ENCODE data around the gene NUCKS1. TPM values are rescaled to one million over a fixed set of nuclear protein-coding genes. Genes with fewer than 3 reads are reported as not detected.

NUCKS1 gene
- total RNA-seq (2012; rRNA removed) = 103 and 179 TPM in 2 replicates
- 29.0 and 37.9 TPM in 2 replicates for polyA plus RNA-seq (2012; rRNA removed)
- 6.9 and 7.8 TPM in 2 replicates for polyA plus RNA-seq (2012; cell fraction: cytosol; rRNA removed)
- 1.9 and 13.9 TPM in 2 replicates for polyA plus RNA-seq (2012; cell fraction: nucleus; rRNA removed; ENCODE audit: low replicate concordance)
- Bru-seq, nascent RNA = percentile 96 among the genes with signal in this experiment
- percentile 99 among the genes with signal in this experiment for BruChase-seq, experiment 1, labeled RNA remaining after a 6-hour chase
- percentile 98 among the genes with signal in this experiment for BruChase-seq, experiment 2, labeled RNA remaining after a 2-hour chase
- long read RNA-seq, full-length matches to known transcripts = 1 of 85 reads
- long read RNA-seq, partial matches to known transcripts = 15 of 85 reads
- long read RNA-seq, other reads (novel, unspliced or antisense) = 69 of 85 reads

- H2AK9ac ChIP-seq (replicated peaks; ENCODE audit: low read depth, low read length, poor library complexity) = peak within 1 kb of the TSS; percentile 95
- peak within 1 kb of the TSS; percentile 95 for H2BK20ac ChIP-seq (ENCODE audit: low read depth, low read length)
- ChIA-PET CTCF (no interaction called here), POLR2A (ENCODE audit: unreplicated experiment) (no interaction called here)
- H3K56ac ChIP-seq (ENCODE audit: extremely low read depth, insufficient read depth, low read length) = peak within 1 kb of the TSS; percentile 91
- H3K9me3 ChIP-seq (ENCODE audit: control insufficient read depth, insufficient read depth, low read length) = no peaks in the 10 kb centered on the region
- H3K4me3 ChIP-seq (ENCODE audit: insufficient read depth, low read depth, low read length) = peak within 1 kb of the TSS; percentile 67
- no TSS peak for BruUV-seq (replicated peaks)
- TF ChIP-seq USF2 (IDR thresholded peaks at IDR 0.05; ENCODE audit: low read depth, low read length) (0 out of 2 replicates have a peak, but pooled peaks have one; percentile 1), POLR2A (IDR thresholded peaks at IDR 0.05; ENCODE audit: low read depth, low read length) (peak; percentile 83; the same call in 1 of the 2 replicates), FOS (IDR thresholded peaks at IDR 0.05; ENCODE audit: low read depth, low read length) (peak; percentile 45; the same call in 1 of the 2 replicates), CHD1 (IDR thresholded peaks at IDR 0.05; ENCODE audit: low read depth, low read length) (no peak), BHLHE40 (IDR thresholded peaks at IDR 0.05; ENCODE audit: low read depth, low read length) (no peak), ELK1 (IDR thresholded peaks at IDR 0.05; ENCODE audit: borderline replicate concordance, low read depth, low read length) (no peak), RCOR1 (IDR thresholded peaks at IDR 0.05; ENCODE audit: insufficient replicate concordance, low read length) (peak; percentile 51), MAFK (IDR thresholded peaks at IDR 0.05; ENCODE audit: low read depth, low read length) (no peak), MAZ (IDR thresholded peaks at IDR 0.05; ENCODE audit: borderline replicate concordance, low read depth, low read length) (peak; percentile 69), NFE2L2 (IDR thresholded peaks at IDR 0.05; ENCODE audit: low read depth, low read length) (no peak; the same call in 1 of the 2 replicates), MXI1 (IDR thresholded peaks at IDR 0.05; ENCODE audit: borderline replicate concordance, low read depth, low read length) (peak; percentile 6; the same call in 1 of the 2 replicates)
- H3K36me3 ChIP-seq (ENCODE audit: control insufficient read depth, insufficient read depth, low read length) = no peaks in the 10 kb centered on the region
- peak within 1 kb of the TSS; percentile 89 for H2BK15ac ChIP-seq (ENCODE audit: low read depth, low read length)
- H3K9me1 ChIP-seq (ENCODE audit: insufficient read depth, low read length) = peaks cover 6% of the 10 kb centered on the region
- H4K91ac ChIP-seq (ENCODE audit: insufficient read depth, low read depth, low read length) = peak within 1 kb of the TSS; percentile 94
- H3K4ac ChIP-seq (ENCODE audit: low read depth, low read length) = peak within 1 kb of the TSS; percentile 92
- H3K14ac ChIP-seq (replicated peaks; ENCODE audit: low read depth, low read length) = peak within 1 kb of the TSS; percentile 90
- ATAC-seq (ENCODE audit: low read depth) (peak; percentile 78), DNase-seq (peak; percentile 100)
- in situ Hi-C loops (cut with MboI; ENCODE audit: low sequenced_read_pairs) (no loop called here), dilution Hi-C loops (cut with HindIII; ENCODE audit: low sequenced_read_pairs, unreplicated experiment) (no loop called here), intact Hi-C loops (cut with micrococcal nuclease) (loop anchor here (2.0 kb wide), 1 partner anchor 24 kb away; the partner anchor contains the start of gene RAB29)
- H2BK5ac ChIP-seq (ENCODE audit: low read depth, low read length, poor library complexity, severe bottlenecking) = peak within 1 kb of the TSS; percentile 91
- H3K4me1 ChIP-seq (ENCODE audit: control insufficient read depth, insufficient read depth, low read length) = no peaks in the 10 kb centered on the region
- peak within 1 kb of the TSS; percentile 99 for H2AFZ ChIP-seq (replicated peaks; ENCODE audit: low read length, poor library complexity)
- H4K8ac ChIP-seq (ENCODE audit: low read depth in 2 of 2, low read length in 2 of 2) = peak within 1 kb of the TSS; percentile 100
- H3K9ac ChIP-seq (ENCODE audit: low read depth, low read length) = peak within 1 kb of the TSS; percentile 91
- H2AK5ac ChIP-seq (ENCODE audit: low read depth, low read length) = peak within 1 kb of the TSS; percentile 97
- H3K27me3 ChIP-seq (ENCODE audit: control insufficient read depth, insufficient read depth, low read length) = no peaks in the 10 kb centered on the region
- H4K5ac ChIP-seq (ENCODE audit: low read depth, low read length) = peak within 1 kb of the TSS; percentile 100
- H3K18ac ChIP-seq (ENCODE audit: low read depth, low read length) = peak within 1 kb of the TSS; percentile 82
- H3K4me2 ChIP-seq (ENCODE audit: low read depth, low read length) = peak within 1 kb of the TSS; percentile 96
- 6% methylated on average over 12 of the region's 27 CpGs; no CpG with 5 or more reads in 1 of the 2 experiments for WGBS, 2 experiments (ENCODE audit: extremely low coverage in 2 of 2, insufficient read length in 1 of 2)
- peaks cover 0 to 15% of the 10 kb centered on the region in 2 experiments; a peak in 2 of 4 replicates for H3K79me1 ChIP-seq (ENCODE audit: low read depth in 1 of 2, low read length in 2 of 2)
- H2BK120ac ChIP-seq (ENCODE audit: low read depth, low read length) = peak within 1 kb of the TSS; percentile 95
- peaks cover 38% of the 10 kb centered on the region for H4K20me1 ChIP-seq (ENCODE audit: insufficient read depth, low read length)
- peak within 1 kb of the TSS; percentile 96 for H3K23ac ChIP-seq (ENCODE audit: low read depth, low read length)
- peak within 1 kb of the TSS; percentile 88 for H3K27ac ChIP-seq (ENCODE audit: insufficient read depth, low read length)
These were observed at the start of gene NUCKS1 for GRCh38 chr1:205750138-205751035. Gene NUCKS1 (minus strand): TSS chr1:205750182. CDS start chr1:205749973, 209 bp downstream.

All from IMR-90 (cell line).